GM20431 (cell line): ENCODE results near the gene GRHPR.

Source experiments
- in situ Hi-C: fragments of 300-500 bp; cut with MseI, MboI; formaldehyde crosslinking; loops from one replicate; pipeline ENCODE4 v1.15.0; 2020; ENCODE audit warnings: low sequenced_read_pairs; ENCODE audit not compliant: unreplicated experiment

The GRHPR gene

GRCh38 chr9:37422289-37423104 is at the start of gene GRHPR:
Gene GRHPR, plus strand, starts transcription at chr9:37422696. Its CDS starts 55 bp downstream, at chr9:37422751.
- in situ Hi-C loops, result no loop called here

DNA sequence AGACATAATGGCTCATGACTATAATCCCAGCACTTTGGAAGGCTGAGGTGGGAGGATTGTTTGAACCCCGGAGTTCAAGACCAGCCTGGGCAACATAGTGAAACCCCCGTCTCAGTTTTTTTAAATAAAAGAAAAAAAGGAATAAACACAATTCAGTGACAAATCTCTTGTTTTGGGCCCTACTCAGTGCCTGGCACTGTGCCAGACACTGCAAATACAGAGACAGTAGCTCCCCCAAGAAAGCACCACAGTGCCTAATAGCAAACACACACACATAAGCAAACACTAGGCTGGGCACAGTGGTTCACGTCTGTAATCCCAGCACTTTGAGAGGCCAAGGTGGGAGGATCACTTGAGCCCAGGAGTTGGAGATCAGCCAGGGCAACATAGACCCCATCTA is 49.7 kb upstream of the GRHPR start:
- in situ Hi-C loops, result no loop called here

DNA sequence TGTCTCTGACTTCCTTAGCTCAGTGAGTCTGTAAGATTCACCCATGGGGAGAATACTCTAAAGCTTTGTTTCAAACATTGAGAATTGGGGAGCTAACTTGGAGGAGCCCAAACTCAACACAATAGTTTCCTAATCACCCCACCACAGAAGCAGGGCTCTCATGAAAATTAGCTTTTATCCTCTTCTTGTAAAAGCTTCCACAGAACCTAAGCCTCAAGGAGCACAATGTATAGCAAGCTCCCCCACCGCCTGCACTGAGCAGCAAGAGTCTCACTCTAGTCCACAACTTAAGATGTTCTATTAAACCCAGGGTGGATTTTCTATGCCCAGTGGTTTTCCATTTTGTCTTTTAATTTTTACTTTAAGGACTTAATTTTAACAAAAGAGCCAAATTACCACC is 48.9 kb upstream of the GRHPR start:
- in situ Hi-C loops, result no loop called here

- in situ Hi-C loops, result no loop called here
Measured at GRCh38 chr9:37374892-37375291, 47.6 kb upstream of the GRHPR start.

DNA sequence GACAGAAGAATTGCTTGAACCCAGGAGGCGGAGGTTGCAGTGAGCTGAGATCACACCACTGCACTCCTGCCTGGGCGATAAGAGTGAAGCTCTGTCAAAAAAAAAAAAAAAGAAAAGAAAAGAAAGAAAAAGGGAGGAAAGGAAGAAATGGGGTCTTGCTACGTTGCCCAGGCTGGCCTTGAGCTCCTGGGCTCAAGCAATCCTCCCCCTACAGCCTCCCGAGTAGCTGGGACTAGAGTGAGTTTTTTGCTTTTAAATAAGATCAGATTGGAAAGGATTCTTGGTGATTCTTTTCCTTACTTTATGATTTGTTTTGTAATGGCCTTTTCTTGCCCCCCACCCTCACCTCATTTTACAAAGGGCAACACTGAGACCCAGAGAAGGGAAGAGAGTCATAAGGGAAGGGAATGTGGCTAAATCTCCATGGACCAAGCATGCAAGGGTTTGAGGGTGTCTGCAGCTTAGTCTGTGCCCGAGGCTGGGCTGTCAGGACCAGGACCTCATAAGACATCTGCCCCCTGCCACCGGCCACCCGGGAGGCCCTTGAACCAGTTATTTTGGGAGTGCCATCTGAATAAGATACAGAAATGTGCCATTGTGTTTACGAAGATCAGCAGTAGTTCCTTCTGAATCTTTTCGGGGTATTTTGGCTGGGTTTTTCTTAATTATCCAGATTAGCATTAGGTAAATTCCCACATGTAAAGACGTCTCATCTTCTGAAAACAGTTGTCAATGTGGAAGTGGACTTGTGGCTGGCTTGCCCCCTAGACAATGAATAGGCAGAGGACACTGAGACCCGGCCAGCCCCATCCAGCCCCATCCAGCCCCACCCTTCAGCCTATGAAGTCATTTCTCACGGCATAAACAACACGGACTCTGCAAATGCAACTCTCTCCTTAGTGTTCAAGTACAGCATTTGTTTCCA is 44.5 kb upstream of the GRHPR start:
- in situ Hi-C loops, result no loop called here

GRCh38 chr9:37378613-37379004 is 43.9 kb upstream of the GRHPR start:
- in situ Hi-C loops, result no loop called here

DNA sequence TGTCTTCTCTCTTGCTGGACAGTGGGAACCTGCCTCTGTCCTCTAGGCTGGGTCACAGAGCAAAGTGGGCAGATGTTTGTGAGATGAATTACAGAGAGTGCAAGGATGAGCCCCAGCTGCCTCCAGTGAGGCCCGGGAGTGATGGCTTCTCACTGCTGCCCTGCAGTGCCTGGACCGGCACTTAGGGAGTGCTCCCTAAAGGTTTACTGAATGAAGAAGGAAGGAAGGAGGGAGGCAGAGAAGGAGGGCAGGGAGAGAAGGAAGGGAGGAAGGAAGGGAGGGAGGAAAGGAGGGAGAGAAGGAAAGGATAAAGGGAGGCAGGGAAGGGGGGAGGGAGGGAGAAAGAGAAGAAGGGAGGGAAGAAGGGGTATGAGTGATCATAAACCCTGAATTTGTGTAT is 42.7 kb upstream of the GRHPR start:
- in situ Hi-C loops, result no loop called here

DNA sequence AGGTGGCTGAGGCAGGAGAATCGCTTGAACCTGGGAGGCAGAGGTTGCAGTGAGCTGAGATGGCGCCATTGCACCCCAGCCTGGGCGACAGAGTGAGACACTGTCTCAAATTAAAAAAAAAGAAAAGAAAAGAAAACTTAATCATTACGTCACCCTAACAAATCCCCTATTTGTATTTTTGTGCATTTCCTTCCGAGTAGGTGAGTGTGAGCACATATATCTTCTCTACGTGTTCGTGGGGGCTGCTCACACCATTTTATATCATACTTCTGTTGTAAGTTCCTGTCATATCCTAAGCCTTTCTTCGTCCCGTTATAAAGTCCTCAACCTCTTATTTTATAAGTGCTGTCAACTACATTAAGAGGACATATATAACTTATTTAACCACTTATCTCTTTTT is 41.9 kb upstream of the GRHPR start:
- in situ Hi-C loops, result no loop called here

- in situ Hi-C loops, result no loop called here
Measured at GRCh38 chr9:37381094-37381741, 41.3 kb upstream of the GRHPR start.

GRCh38 chr9:37382161-37382981 is 40.1 kb upstream of the GRHPR start:
- in situ Hi-C loops, result no loop called here

DNA sequence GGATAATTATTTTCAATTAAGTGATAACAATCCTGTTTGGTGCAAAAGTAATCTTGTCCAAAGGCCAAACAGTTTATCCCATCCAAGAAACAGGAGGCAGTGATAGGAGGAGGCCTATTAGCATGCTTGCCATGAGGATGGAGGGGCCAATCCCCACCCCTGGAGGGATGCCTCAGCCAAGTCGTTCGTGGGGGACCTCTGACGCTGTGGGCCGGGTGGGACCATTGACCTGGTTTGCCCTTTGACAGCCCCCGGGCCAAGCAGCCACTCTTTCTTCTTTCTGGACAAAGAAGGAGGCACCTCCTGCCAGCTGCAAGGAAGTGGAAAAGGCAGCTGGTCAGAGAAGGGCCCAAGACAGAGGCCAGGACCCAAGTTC is 39.5 kb upstream of the GRHPR start:
- in situ Hi-C loops, result no loop called here

DNA sequence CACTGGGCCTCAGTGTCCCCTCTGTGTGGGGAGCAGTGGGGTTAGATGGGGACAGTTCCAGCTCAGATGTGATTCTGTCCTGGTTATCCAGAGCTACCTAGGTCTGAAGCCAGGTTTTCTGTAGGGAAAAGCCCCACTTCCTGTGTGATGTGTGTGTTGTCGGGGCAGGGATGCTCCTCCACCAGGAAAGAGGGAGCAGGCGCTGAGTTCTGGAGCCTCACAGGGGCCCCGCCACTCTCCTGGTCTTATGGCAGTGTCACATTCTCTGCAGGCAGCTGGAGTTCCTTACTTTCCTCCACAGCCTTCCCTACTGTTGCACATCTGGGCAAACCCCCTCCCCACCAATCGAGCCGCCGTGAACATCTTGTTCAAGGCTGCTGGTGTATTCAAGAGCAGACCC is 39.1 kb upstream of the GRHPR start:
- in situ Hi-C loops, result no loop called here

GRCh38 chr9:37383876-37384746 is 38.4 kb upstream of the GRHPR start:
- in situ Hi-C loops, result no loop called here

- in situ Hi-C loops, result no loop called here
Measured at GRCh38 chr9:37385286-37385685, 37.2 kb upstream of the GRHPR start.

DNA sequence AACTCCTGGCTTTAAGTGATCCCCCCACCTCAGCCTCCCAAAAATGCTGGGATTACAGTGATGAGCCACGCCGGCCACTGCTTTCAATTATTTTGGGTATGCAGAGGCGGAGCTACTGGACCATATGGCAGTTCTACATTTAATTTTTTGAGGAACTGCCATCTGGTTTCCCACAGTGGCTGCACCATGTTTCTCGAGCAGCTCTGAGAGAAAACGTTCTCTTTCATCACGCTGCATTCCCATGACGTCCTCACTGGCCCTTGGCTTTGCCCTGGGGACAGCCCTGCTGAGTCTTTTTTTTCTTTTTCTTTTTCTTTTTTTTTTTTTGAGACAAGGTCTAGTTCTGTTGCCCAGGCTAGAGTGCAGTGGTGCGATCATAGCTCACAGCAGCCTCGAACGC is 35.5 kb upstream of the GRHPR start:
- in situ Hi-C loops, result no loop called here

GRCh38 chr9:37390759-37391158 is 31.7 kb upstream of the GRHPR start:
- in situ Hi-C loops, result no loop called here

GRCh38 chr9:37392272-37392671 is 30.2 kb upstream of the GRHPR start:
- in situ Hi-C loops, result no loop called here

DNA sequence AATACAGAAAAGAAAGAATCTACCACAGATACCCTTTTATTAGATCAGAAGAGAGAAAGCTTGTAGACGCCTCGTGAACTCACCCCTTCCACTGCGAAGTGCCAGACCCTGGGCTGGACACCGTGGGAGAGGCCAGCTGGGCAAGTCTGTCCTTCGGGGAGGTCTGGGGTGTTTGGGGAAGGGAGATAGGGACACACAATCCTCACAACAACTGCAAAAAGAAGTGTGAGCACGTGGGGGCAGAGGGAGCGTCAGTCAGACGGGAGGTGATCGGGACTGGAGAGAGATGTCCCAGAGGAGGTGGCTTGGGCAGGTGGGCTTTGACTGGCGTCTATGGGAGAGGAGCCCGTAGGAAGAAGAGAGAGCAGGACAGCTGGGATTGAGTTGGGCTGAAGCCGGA is 27.3 kb upstream of the GRHPR start:
- in situ Hi-C loops, result no loop called here

GRCh38 chr9:37395663-37396062 is 26.8 kb upstream of the GRHPR start:
- in situ Hi-C loops, result no loop called here
